GM23338 (cell line): ENCODE data around the gene NT5C3B.

Experiments
- CTCF ChIP-seq, 2 experiments: fragments of 200-600 bp in 1 of 2; sonication (generic) in 1 of 2; conservative IDR thresholded peaks; 2 replicates each; pipeline versions ENCODE4 v1.5.1 to v1.6.1; 2016 to 2017; ENCODE audit warnings: antibody characterized with exemption in 2 of 2, low read depth in 2 of 2, mild to moderate bottlenecking in 2 of 2, moderate library complexity in 1 of 2
- ETS1 ChIP-seq: IDR thresholded peaks from 2 replicates; pipeline ENCODE4 v1.6.1; 2016; ENCODE audit warnings: antibody characterized with exemption
- EZH2 ChIP-seq: fragments of 200-600 bp; sonication (generic); IDR thresholded peaks from one replicate; pipeline ENCODE4 v1.8.0; 2017; ENCODE audit warnings: antibody characterized with exemption, mild to moderate bottlenecking, low read depth; ENCODE audit not compliant: unreplicated experiment
- EZH2phosphoT487 ChIP-seq: fragments of 200-600 bp; sonication (generic); IDR thresholded peaks from one replicate; pipeline ENCODE4 v1.8.1; 2018; ENCODE audit warnings: antibody characterized with exemption; ENCODE audit not compliant: unreplicated experiment
- JUNB ChIP-seq: IDR thresholded peaks from one replicate; pipeline ENCODE4 v1.6.1; 2016; ENCODE audit warnings: antibody characterized with exemption; ENCODE audit not compliant: unreplicated experiment
- REST ChIP-seq: IDR thresholded peaks from one replicate; pipeline ENCODE4 v1.6.1; 2018; ENCODE audit warnings: antibody characterized with exemption; ENCODE audit not compliant: unreplicated experiment
- ZNF114 ChIP-seq: fragments of 250-450 bp; sonication (Bioruptor Pico); IDR thresholded peaks from 2 replicates; pipeline ENCODE4 v1.5.0; 2020; ENCODE audit warnings: mild to moderate bottlenecking, moderate library complexity

DNA sequence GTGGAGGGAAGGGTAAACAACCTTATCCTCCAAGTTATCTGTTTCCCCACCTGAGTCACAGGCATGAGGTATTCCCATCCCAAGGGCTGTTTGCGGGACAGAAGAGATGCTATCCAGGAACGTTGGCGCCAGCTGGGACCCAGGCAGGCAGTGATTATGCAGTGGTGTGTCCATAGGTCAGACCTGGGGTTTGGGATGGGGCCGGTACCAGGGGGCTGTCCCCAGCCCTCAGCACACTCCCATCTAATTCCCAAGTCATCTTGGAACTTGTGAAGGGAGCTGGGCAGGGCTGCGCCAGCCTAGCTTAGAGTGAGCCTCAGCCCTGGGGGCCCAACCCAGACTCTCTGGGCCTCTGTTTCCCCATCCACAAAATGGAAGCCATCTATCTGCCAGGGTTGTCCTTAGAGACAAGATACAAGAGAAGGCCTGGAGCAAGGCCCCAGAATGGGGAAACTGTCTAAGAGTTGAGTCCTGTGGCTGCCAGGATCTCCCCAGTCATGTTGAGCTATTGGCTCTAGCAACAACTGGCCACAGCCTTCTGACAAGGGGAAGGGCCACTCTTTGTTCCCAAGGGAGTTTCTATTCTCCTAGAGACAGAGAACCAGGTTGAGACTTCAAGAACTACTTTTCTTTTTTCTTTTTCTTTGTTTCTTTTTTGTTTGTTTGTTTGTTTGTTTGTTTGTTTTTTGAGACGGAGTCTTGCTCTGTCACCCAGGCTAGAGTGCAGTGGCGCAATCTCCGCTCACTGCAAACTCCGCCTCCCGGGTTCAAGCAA, 39.7 kb downstream of the NT5C3B start:
- TF ChIP-seq REST (no peak), CTCF (conservative IDR thresholded peaks at IDR 0.05; ENCODE audit: low read depth in 2 of 2) (no peak), EZH2 (no peak), JUNB (no peak), ZNF114 (CRISPR knock-in tag) (no peak), EZH2phosphoT487 (no peak), ETS1 (no peak)
